GM21390 (cell line): ENCODE measurements around the gene CSTPP1.

Experiments
- ATAC-seq: cut with Tn5 transposase; IDR thresholded peaks from one replicate; pipeline ENCODE4 v1.9.1; 2021; ENCODE audit not compliant: unreplicated experiment

Gene CSTPP1

DNA sequence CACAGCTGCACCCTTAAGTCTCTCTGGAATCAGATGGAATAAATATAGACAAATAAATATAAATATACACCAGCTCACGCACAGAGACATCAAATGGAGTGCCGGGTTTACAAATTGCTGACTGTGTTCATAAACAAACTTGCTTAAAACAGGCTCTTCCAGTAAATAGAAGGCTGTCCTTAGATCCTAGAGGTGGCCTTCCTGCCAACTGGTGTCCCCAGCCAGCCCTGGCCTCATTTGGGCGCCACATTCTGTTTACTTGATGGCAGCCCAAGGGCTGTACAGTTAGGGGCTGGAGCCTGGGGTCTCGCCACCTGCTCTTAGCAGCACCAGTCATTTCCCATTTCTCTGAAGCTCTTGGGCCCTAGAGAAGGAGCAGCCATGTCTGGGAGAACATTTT lies 219.3 kb downstream of the CSTPP1 start:
- no peak for ATAC-seq

DNA sequence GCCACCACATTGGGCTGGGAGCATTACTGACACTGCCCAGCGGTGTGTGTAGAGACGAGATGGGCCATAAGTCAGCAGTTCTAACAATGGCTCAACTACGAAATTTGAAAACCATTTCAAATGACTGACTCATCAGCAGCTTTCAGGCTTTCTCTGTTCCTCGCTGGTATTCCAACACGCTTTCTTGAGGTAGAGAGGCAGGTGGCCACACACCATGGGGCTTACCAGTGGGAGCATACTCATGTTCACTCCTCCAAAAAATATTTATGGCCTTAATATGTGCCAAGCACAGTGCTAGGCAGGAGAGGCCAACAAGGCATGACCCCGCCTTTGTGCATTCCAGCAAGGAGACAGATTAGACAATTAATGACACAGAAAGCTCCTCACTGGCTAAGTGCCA lies 219.8 kb downstream of the CSTPP1 start:
- ATAC-seq: no peak

DNA sequence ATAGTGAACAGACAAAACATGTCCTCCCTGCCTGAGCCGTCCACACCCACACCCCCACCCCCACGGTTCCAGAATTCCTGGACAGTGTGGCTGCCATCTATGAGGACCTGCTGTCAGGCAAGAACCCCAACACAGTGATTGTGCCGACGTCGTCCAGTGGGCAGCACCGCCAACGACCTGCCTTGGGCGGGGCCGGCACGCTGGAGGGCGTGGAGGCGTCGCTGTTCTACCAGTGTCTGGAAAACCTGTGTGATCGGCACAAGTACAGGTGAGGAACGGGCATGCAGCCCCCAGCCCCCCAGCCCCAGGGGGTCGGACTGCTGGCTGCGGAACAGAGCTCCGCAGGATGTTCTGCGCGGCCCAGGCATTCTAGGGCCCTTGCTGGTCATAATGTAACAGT lies 220.4 kb downstream of the CSTPP1 start:
- no peak for ATAC-seq

DNA sequence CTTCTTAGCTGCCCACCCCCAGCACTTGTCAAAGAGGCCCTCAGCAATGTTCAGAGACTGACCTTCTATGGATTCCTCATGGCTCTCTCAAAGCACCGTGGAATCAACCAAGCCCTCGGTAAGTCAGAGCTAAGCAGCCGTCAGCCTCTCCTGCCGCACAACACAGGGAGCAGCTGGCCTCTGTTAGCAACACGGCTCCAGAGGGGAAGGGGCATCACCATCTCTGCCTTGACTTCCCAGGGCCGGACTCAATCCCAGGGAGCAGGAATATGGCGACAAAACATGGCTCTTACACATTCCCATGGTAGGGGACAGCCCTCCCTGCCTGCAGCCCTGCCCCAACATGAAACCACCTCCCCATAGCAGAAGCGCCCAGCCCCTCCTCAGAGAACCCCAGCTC lies 221.2 kb downstream of the CSTPP1 start:
- ATAC-seq: no peak

DNA sequence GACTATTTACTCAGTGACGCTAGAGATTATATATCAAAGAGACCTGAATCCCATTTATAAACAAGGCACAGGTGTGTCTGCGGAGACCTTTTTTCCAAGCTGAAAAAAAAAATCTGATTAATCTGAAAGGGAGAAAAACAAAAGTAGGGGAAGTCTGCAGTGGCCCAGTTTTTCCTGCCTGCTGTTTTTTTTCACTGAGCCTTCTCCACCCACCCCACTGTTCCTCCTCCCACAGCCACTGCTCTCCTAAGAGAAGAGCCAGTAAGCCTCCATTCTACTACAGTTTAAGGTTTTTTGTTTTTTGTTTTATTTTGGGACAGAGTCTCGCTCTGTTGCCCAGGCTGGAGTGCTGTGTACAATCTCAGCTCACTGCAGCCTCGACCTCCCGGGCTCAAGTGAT lies 221.7 kb downstream of the CSTPP1 start:
- no peak for ATAC-seq

DNA sequence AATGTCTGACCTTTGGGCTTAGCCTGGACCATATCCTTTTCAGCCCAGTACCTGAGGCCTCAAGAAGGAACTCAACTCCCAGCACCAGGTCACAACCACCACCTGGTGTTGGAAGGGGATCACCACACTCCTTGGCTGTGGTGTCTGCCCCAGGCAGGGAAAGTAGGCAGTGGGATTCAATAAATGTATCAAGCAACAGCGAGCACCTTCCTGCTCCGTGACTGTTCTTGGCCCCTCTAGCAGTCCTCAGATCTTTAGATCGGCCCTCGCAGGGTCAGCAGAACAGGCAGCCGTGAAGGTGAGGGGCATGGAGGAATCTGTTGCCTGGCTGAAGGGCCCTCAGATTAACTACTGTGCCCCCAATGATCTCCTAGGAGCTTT lies 224.2 kb downstream of the CSTPP1 start:
- no peak for ATAC-seq

DNA sequence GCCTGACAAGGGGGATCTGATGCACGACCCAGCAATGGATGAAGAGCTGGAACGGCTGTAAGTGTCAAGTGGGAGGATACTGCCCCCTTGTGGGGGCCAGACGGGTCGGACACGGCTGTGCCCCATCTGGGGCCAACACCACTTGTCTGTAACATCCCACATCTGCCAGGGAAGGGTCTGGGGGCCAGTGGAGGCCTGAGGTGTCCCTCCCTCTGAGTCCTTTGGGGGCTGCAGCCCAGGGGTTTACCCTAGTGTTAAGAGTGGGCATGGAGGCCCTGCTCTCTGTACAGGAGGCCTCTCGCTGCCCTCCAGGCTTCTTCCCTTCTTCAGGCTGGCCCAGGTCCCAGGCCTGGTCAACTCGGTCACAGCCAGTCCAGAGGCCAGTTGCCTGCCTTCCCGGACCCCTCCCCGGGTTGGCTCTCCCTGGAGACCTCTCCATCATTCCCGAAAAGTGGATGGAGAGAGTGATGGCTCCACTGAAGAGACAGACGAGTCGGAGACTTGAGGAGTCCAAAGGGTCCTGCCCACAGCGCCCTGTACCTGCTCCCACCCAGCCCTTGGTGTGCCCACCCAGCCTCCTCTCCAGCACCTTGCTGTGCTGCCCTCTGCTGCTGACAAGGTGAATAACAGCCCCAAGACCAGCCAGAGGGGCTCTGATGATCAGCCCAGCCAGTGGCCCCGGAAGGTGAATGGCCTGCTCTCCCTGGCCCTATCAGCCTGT lies 224.7 kb downstream of the CSTPP1 start:
- peak; percentile 47 for ATAC-seq

DNA sequence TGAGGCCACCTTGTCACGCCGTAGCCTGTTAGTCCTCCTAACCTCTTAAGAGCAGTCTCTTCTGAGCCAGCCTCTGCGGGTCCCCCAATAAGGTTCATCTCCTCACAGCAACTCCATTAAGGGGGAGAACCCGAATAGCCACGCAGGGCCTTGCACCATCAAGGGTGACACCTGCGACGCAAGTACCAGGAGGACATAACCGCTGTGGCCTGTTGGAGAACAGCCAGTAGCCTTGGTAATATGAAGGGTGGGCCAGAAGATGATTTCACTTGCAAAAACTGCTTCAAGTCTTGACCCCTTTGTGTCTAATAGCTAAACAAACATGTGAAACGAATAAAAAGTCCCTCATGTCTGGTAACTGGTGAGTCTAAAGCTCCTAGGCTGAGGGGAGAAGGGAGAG lies 225.3 kb downstream of the CSTPP1 start:
- ATAC-seq: no peak

DNA sequence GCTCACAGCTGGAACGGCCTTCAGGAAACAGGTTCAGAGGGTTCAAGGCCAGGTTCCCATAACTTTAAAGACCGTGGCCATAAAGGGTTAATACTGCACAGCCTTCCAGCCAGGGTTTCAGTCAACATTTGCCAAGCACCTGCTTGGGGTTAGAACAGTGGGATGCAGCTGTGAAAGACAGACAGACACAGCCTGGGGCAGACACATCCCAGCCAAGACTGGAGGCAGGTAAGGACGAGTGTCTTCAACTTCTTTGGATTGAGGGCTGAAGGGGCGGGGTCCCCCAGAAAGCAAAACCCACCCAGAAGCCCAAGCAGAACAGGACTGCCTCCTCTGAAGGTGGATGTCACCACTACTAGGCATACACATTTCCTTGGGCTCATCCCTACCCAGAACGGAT lies 225.9 kb downstream of the CSTPP1 start:
- ATAC-seq: no peak

DNA sequence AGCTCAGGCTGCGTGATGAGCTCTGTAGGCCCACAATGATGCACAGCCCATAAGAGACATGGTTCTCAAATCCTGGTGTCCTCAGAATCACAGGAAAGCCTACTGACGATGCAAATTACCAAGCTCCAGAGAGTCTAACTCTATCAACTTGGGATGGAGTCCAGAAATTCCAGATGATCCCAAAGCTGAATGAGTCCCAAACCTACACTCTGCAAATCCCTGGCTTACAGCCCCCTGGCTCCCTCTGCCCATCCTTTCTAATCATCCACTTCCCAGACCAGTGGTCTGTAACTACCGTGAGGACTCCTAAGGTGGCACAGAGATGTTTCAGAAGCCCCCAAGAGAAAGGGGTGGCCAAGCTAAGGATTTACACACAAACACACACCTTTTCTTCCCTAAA lies 226.6 kb downstream of the CSTPP1 start:
- no peak for ATAC-seq

DNA sequence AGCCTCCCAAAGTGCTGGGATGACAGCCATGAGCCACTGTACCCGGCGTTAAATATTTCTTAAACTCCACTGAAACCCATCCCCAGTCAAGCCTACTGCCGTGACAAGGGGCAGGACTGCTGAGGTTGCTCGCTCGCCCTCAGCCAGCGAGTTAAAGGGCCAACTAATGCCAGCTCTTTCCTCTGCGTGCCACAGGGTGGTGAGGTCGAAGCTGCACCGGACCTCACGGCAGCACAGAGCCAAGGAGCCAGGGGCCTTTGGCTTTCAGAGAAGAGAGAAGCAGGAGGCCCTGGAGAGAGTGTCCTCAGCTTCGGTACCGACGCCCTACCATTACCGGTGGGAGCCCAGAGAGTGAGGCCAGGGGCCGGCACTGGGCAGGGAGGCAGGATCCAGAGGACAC lies 227.3 kb downstream of the CSTPP1 start:
- ATAC-seq: no peak

DNA sequence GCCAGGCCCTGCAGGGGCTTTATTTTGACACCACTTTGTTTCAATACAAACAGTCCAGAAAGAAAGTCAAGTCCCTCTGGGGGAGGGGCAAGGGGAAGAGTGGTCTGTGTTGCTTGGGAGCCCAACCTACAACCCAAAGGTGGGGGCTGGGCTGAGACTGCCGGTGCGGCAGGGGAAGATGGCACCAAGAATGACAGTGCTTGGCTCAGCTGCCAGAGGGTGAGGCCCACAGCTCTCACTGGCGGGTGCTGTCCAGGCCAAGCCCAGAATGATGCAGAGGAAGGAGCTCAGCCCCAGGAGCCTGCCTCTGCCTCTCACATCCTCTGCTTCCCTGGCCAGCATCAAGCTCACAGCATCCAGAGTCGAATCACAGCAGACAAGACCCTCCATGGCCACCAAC lies 227.8 kb downstream of the CSTPP1 start:
- ATAC-seq: no peak

DNA sequence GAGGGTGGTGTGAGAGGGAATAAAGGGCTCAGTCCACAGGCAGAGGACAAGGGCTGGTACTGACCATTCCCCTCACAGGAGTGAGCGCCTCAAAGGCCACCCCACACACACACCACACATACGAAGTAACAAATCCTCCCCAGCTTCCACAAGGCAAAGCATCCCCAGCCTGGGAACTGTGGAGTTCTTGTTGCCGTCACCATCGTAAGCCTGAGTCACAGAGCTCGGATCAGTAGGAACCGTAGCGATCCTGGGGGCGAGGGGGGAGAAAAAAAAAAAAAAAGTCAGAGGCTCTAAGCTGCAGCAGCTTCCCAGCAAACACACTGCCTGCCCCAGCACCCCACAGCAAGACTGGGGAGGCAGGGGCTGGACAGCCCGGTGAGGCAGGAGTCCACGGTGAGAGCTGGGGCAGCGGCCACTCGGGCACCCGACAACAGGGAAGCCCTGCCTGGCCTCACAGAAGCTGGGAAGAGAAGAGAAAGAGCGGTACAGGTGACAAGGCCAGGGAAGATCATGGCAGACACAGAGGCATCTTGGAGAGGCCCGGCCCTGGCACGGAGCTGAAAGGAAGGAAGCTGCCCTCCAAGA lies 228.8 kb downstream of the CSTPP1 start:
- no peak for ATAC-seq

DNA sequence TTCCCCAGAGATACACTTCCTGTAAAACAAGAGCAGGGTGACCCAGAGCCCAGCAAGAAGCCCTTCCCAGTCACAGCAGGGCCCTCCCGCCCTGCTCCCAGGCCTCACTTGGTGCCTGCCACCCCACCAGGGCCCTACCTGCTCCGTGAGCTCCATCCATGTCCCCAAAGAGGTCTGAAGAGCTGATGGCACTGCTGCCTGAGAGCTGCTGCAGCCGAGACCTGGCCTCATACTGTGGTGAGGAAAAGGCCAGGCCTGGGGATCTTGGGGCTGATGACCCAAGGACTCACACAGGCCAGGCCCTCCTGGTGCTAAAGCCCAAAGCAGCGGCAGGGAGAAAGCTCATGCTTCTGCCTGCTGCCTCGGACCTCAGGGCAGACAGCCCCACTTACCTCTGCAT lies 229.8 kb downstream of the CSTPP1 start:
- no peak for ATAC-seq

DNA sequence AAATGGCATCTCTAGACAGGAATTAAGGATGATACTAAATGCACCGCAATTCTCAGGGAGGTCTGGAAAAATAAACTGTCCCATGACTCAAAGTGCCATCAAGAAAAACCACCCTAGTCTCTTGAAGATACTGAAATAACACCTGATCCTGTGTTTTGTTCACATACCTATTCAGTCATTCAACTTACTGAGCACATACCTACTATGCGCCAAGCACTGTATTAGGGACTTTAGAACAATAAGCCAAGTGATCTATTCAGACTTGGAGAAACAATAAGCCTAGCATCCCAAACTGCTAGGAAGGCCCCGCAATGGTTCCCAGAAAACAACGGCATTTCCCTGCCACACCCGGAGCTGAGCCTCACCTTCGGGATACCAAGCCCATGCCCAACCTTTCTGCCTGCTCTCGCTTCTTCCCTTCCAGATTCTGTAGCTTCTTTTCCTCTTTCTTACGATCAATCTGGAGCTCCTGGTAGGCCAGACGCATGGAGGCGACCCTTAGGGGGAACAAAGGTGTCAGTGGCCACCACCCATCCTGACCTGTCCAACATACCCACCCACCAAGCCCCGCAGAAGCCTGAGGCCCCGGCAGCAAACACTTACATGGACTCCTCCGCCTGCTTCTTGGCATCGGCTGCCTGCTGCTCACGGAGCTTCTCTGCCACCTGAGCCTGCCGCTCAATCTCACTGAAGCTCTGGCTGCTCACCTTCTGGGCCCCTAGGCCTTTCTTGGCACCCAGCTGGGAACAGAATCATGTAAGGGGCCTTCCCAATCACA lies 234.7 kb downstream of the CSTPP1 start:
- no peak for ATAC-seq

DNA sequence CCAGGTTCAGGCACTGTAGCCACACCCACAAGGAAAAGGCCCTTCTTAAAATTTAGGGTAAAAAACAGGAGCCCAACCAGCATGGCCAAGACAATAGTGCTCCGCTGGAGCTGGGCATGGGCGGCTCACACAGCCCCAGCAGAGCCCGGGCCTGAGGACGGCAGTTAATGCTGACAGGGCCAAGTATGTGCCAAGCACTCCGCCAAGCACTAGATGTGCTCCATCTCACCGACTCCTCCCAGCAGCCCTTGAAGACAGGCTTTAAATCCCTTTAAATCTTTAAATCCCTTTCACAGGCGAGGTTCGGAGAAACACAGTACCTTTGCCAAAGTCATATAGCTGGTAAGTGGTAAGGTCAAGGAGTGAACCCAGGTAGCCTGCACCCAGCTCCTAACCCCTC lies 235.3 kb downstream of the CSTPP1 start:
- no peak for ATAC-seq

DNA sequence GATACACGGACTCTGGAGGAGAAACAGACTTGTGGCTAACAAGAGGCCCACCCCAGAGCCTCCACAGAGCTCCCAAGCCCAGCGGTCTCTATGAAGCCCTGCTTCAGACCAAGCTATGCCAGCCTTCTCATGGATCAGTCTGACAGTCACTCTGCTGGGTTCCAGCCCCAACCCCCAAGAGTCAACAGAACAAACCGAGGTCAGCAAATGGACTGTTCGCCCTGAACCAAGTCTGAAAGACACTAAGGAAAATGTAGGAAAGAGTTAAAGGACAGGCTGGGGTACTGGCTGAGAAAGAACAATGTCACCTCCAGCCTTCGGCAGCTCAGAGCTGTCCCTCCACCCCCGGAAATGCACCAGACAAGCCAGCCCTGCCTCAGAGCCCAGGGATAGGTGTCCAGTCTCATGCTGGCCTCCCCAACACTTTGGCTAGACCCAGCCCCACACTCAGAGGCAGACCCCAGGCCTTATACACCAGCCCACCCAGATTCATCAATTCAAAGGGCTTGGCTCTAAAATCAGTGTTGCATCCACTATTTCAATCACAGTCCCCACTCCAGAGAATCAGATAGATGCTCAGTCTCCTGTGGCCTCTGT lies 236.3 kb downstream of the CSTPP1 start:
- no peak for ATAC-seq

DNA sequence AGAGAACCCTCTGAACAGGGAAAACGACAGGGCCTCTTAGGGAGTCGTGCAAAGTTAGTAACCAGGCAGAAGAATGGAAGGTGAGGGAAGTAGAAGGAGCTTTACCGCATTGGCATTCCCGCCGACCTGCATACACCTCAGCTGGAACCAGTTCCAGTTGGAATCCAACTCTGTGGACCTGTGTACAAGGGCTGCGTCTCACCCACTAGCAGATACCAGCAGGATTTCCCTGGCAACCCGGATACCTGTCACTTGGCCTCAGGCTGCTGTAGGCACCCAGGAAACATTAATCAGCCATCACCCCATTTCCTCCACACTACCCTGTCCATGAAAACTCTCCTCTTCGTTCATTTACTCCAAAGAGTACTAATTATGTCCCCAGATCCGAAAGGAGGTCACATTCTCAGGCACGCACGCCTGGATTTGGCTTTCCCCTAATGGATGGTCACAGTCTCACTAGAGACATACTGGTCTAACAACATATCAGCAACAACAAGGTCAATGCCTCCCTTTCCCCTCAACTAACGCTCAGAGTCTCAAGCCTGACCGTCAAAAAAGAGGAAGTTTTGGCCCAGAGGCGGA lies 239.3 kb downstream of the CSTPP1 start:
- no peak for ATAC-seq

DNA sequence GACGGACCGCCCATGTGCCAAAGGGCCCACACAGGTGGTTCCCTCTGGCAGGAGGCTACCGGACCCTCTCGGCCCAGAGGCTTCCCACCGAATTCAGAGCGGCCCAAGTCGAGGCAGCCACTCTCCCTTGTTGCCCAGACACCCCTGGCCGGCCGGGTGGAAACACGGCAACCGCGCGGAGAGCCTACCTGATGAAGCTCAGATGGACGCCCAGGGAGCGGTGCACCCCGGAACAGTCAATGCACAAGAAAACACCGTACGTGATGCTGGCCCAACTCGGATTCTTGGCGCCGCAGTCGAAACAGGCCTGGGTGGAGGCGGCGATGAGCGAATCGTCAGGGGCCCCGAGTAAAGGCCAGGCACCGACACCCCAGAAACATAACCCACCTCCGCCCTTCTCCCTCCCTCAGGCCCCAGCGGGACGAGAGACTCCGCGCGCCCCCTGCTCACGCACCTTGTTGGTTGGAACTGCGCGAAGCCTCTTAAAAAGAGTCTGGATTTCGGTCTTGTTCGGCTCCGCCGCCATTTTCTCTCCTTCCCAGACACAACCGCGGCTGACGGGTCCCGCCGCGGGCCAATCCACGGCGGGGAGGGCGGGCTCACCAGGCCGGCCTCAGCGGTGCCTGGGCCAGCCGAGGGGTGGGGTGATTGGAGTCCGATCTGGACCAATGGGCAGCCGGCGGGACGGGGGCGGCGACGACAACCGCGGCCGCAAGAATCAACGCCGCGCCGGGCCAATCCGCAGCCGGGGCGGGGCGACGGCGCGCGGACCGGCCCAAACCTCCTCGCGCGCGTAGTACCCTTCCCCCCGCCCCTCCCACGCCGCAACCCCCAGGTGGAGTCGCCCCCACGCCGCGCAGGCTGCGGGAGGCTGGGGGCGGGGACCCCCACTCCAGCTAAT lies 240.0 kb downstream of the CSTPP1 start, which contains the start of gene ARFGAP2:
ARFGAP2 (minus strand) TSS at position 552 of the 901 bp plus-strand sequence; CDS start at position 526, 26 bp downstream.
- ATAC-seq: peak; percentile 83

DNA sequence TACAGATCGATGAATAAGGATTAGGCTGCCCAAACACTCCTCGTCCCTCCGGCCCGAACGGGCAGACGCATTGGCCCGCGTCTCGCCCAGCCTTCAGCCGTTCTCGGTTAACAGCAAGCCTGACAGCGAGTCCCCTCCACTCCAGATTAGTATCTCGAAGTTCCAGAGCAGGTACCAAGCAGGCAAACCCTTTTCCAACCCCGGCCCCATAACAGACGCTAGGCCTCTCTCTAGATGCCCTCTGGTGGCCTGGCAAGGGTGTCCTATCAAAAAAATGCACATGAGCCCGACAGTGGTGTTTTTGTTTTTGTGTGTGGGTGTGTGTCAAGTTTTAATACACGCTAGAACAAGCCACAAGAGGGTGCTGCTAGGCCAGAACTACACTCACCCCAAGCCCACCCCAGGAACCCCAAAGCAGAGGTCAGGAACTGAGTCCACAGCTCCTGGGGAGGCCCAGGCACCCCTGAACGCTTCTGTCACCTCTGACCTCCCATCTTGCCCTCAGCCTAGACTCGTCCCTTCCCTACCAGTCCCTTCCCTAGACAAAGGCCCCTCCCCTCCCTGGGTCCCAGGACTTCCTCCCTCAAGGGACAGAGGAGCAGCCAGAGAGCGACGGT lies 240.8 kb downstream of the CSTPP1 start:
- peak; percentile 47 for ATAC-seq
